Skin epidermis (tissue), 12 donors: ENCODE results near the gene ADAP1.
A peak's percentile ranks its signal among the peaks of the same experiment; 100 is the strongest.

Experiments used
- H3K27ac ChIP-seq, 21 experiments: fragments of 200-600 bp; sonication (generic) in 11 of 21; one replicate each; pipeline ENCODE4 v1.5.0; 2020; ENCODE audit warnings: mild to moderate bottlenecking in 3 of 21, inconsistent platforms in 2 of 21, moderate library complexity in 2 of 21
- H3K4me3 ChIP-seq, 7 experiments: fragments of 200-600 bp; sonication (generic) in 2 of 7; one replicate each; pipeline ENCODE4 v1.5.0; 2020; ENCODE audit warnings: inconsistent platforms in 2 of 7, mild to moderate bottlenecking in 2 of 7, moderate library complexity in 1 of 7

Gene ADAP1

GRCh38 chr7:891805-892204, 62.7 kb downstream of the ADAP1 start:
- Histone ChIP-seq H3K4me3 (no peak overlapping the region), H3K27ac (no peak overlapping the region)

GRCh38 chr7:891291-891690, 63.2 kb downstream of the ADAP1 start:
- Histone ChIP-seq H3K27ac (no peak overlapping the region), H3K4me3 (no peak overlapping the region)

- H3K27ac ChIP-seq = no peak overlapping the region
- no peak overlapping the region for H3K4me3 ChIP-seq
Measured at GRCh38 chr7:890868-891267, 63.6 kb downstream of the ADAP1 start.

GRCh38 chr7:889391-889790, 65.1 kb downstream of the ADAP1 start:
- Histone ChIP-seq H3K27ac (no peak overlapping the region), H3K4me3 (no peak overlapping the region)

GRCh38 chr7:889025-889390, 65.5 kb downstream of the ADAP1 start:
- H3K27ac ChIP-seq = no peak overlapping the region

GRCh38 chr7:888081-889024, 66.1 kb downstream of the ADAP1 start:
- H3K4me3 ChIP-seq = no peak overlapping the region
- H3K27ac ChIP-seq = no peak overlapping the region

More at GRCh38 chr7:889025-889390, 65.5 kb downstream of the ADAP1 start:
- H3K4me3 ChIP-seq = no peak overlapping the region

GRCh38 chr7:887488-887820, 67.0 kb downstream of the ADAP1 start:
- no peak overlapping the region for H3K27ac ChIP-seq
- H3K4me3 ChIP-seq = no peak overlapping the region

- no peak overlapping the region for H3K4me3 ChIP-seq
- H3K27ac ChIP-seq = peak overlapping the region in 1 of 21 experiments; percentile 50
Measured at GRCh38 chr7:886626-887487, 67.6 kb downstream of the ADAP1 start.

- peak overlapping the region in 1 of 21 experiments; percentile 50 for H3K27ac ChIP-seq
- H3K4me3 ChIP-seq = peak overlapping the region in 1 of 7 experiments; percentile 9
Measured at GRCh38 chr7:885893-886625, 68.4 kb downstream of the ADAP1 start.

GRCh38 chr7:885261-885892, 69.1 kb downstream of the ADAP1 start:
- Histone ChIP-seq H3K4me3 (no peak overlapping the region), H3K27ac (no peak overlapping the region)

GRCh38 chr7:884191-885003, 70.1 kb downstream of the ADAP1 start:
- peak overlapping the region in 2 of 21 experiments; percentile 30 to 47 for H3K27ac ChIP-seq

GRCh38 chr7:883055-884021, 71.1 kb downstream of the ADAP1 start:
- H3K4me3 ChIP-seq = no peak overlapping the region
- H3K27ac ChIP-seq = peak overlapping the region in 2 of 21 experiments; percentile 15 to 47

More at GRCh38 chr7:884191-885003, 70.1 kb downstream of the ADAP1 start:
- H3K4me3 ChIP-seq = no peak overlapping the region

GRCh38 chr7:882336-883035, 72.0 kb downstream of the ADAP1 start:
- Histone ChIP-seq H3K4me3 (no peak overlapping the region), H3K27ac (peak overlapping the region in 1 of 21 experiments; percentile 47)

- H3K4me3 ChIP-seq = no peak overlapping the region
- H3K27ac ChIP-seq = no peak overlapping the region
Measured at GRCh38 chr7:881441-882234, 72.8 kb downstream of the ADAP1 start.

- Histone ChIP-seq H3K27ac (no peak overlapping the region), H3K4me3 (no peak overlapping the region)
Measured at GRCh38 chr7:880450-880849, 74.0 kb downstream of the ADAP1 start.

- Histone ChIP-seq H3K4me3 (no peak overlapping the region), H3K27ac (no peak overlapping the region)
Measured at GRCh38 chr7:879706-880105, 74.8 kb downstream of the ADAP1 start.
